Inferior parietal cortex (tissue), 1 donor: ENCODE results near the gene LMF2.

Experiments
- DNase-seq: peaks from one replicate; pipeline ENCODE4 v3.0.0-alpha.2; 2016; ENCODE audit errors: extremely low spot score

LMF2 gene

DNA sequence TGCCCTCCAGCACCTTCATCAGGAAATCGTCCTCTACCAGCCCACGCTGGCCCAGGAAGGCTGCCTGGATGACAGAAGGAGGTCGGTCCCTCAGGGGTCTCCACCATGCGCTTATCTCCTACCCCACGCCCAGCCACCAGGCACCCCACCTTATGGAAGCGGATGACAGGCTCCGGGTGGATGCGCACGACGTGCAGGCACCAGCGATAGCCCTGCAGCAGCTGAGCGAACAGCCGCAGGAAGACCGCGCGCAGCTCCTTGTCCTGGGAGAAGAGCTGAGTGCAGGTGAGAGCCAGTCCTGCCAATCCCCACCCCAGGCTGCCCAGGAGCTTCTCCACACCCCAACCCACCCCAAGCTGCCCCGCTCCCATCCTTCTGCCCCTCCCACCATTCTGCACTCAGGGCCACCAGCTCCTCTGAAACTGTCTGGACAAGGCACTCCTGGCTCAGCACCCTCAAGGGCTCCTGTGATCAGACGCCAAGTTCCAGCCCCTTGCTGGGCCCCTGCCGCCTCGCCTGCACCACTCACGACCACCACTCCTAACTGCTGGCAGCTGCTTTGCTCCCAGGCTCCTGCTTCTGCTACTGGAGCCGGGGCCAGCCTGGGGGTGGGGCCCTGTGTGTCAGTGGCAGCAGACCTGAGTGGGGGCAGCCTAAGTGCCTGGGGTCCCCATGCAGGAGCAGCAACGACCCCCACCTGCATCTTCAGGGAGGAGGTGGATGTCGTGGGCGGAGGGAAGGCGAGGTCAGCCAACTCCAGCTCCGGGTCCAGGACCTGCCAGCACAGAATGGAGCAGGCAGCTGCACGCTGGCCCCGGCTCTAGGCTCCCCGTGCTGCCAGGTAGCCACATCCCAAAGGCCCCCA is 42.2 kb downstream of the LMF2 start:
- DNase-seq = no peak

DNA sequence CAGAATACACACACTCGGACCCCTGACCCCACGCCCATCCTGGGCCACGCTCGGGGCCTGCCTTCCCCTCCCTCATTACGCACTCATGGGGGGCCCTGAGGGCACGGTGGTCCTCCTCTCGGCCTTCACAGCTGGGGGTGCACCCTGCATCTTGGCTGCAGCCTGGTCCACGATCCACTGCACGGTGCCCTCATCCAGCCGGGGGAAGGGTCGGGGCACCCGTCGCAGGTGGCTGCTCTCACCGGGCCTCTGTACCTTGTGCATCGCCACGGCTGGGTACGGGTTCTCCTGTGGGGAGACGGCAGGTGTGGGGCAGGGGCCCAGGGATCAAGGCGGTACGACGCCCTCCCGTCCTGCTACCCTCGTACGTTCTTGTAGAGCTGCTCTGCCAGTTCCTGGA is 43.1 kb downstream of the LMF2 start:
- DNase-seq = no peak

DNA sequence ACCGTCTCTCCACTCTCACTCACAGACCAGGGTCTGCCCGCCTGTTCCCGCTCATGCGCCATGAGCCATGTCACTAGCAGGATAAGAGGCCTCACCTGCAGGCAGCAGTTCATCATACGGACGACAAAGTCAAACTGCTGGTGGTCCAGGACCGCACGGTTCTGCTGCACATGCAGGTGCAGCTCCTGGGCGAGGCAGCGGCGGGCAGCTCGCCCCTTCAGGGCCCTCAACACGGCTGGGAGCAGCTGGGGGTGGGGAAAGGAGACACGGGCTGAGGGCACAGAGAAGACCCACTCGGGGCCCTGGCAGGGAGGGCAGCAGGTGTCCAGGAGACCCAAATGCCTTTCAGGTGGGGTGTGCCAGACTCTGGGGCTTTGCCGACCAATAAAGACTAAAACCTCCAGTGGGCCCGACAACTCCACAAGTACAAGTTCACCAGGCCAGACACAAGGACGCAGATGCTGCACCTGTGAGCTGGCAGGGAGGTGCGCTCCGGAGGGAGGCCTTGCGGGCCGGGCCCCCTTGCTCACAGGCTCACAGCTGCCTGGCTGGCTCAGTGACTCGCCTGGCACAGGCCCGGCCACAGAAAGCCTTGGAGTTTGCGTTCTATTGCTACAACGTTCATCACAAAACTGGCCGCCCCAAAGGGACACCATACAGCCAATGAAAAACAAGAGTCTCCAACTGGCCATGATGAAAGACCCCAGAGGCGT is 44.2 kb downstream of the LMF2 start:
- no peak for DNase-seq

DNA sequence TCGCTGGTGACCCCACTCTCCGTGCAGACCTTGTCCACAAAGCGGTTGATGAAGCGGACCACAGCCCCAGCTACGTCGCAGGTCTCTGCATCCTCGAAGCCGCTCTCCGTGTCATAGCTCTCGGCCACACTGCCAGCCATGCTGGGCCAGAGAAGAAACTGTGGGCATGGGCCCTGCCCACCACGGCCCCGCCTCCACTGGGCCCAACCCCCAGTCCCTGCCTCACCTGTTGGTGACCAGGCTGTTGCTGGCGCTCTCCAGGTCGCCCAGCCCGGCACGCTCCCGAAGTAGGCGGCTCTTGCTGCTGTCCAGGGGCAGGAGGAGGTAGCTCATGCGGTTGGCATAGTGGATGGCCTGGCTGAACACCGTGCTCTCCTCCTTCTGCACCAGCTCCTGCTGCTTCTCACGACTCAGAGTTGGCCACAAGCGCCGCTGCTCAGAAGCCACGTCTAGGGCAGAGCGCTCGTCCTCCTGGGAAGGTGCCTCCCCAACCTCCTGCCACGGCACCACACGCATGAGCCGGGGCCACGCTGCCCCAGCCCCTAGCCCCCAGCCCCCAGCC is 45.4 kb downstream of the LMF2 start:
- DNase-seq = no peak

DNA sequence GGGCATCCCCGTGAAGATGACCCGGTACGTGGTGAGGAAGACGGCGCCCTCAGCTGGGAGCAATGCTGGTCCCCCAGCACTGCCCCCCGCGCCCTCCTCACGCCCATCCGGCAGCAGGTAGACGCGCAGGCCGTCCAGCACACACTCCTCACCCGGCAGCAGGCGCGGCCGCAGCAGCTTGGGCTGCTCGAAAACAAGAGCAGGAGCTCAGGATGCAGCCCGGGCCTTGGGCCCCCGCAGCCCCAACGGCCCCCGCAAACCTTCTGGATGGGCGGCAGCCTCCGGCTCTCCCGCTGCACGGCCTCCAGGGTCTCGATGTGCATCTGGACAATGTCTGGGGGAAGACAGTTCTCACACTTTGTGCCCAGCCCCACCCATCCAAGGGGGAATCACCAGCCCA is 46.0 kb downstream of the LMF2 start:
- DNase-seq = no peak

DNA sequence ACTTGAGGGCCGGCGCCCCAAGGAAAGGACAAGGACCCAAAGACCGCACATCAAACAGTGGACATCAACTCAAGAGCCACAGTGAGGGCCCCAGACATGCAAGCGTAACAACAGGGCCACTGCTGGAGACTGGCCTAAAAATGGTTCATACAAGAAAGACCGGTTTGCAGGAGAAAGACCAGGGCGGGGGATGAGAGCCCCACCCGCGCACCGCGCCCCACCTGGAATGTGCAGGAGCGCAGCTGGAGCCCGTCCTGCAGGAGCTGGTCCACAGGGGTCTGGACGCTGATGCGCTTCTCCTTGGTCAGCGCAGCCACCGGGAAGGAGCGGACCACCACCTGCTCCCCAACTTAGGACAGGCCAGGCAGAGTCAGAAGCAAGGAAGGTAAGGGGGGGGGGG is 46.6 kb downstream of the LMF2 start:
- no peak for DNase-seq

DNA sequence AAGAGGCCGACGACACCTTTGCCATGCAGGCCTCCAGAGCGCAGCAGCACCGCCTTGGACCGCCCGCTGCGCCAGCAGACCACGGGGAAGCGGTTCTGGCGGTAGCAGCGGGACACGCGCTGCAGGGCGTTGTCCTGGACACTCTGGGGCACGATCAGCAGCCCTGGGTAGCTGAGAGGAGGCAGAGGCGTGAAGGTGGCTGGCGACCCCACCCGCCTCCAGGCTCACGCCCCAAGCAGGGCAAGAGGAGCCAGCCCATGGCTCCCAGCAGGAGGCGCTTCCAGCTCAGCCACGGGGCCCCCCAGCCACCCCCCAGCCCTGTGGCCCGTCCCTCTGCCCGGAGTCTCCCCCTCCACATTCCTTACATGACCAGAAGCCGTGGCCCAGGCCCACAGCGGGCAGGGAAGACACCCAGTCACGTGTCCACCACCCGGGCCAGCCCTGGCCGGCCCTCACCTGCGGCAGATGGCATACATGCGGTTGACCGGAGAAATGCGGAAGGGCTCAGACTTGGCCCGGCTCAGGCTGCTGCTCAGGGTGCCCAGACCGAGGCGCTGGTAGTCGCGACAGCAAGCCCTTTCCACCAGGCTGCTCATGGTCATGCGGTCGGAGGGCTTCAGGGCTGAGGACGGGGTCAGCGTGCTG is 47.9 kb downstream of the LMF2 start:
- no peak for DNase-seq

DNA sequence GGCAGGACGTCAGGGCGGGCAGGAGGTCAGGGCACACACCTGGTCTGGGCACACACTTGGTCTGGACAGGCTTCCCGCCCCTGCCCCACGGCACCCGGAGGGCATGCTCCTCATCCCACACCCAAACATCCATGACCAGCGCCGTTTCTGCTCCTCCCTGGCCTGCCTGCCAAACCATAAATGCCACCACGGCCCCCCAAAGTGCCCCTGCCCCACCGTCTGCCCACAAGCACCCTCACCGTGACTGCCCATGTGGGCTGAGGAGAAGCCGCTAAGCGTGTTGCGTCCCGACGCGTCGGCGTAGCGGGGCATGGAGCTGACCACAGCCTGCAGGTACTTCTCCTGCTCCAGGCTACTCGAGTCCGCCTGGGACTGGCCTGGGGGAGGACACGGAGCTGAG is 48.5 kb downstream of the LMF2 start:
- no peak for DNase-seq

DNA sequence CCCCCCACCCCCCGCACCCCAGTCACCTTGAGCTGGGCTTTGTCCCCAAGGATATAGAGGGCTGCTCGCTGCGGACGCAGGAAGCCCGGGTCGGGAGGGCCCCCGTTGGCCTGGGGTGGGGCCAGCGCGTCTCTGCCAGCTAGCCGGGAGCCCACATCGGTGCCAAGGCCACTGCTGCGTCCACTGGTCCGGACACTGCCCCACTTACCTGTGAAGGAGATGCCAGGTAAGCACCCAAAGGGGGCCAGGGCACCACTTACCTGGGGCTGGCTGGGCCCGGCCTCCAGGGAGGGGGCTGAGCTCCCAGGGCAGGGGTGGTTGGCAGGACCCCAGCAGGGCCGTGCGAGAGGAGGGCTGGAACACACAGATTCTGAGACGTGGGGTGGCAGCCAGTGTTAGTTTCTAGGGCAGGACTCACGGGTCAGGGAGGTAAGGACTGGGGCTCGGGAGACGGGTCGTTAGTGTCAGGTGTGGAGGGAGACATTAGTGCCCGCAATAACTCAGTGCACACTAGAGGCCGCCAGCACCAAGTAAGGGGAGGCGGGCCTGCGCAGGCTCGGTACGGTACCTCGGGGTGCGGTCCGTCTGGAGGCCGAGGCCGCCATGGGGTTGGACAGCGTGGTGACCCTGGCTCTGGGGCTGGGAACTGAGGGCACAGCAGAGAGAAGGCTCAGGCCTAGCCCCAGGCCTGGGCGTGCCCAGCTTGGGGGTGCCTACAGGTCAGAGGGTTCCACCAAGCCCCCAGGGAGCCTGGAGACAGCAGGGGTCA is 50.9 kb downstream of the LMF2 start:
- no peak for DNase-seq

DNA sequence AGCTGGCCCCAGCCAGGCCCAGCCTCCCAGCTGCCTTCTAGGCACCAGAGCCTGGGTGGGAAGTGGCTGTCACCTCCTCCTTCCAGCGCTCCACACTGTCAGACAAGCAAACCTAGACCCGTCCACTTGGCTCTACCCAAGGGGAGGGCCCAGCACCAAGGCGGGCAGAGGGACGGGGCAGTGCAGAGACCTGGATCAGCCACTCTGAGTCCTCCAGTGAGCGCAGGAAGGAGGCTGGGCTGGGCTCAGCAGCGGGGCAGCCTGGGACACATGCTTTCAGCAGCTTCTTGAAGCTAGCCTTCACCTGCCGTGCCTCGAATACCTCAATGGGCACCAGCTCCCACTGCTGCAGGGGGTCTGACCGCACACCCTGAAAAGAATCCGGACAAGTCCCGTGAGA is 51.5 kb downstream of the LMF2 start:
- DNase-seq = no peak

DNA sequence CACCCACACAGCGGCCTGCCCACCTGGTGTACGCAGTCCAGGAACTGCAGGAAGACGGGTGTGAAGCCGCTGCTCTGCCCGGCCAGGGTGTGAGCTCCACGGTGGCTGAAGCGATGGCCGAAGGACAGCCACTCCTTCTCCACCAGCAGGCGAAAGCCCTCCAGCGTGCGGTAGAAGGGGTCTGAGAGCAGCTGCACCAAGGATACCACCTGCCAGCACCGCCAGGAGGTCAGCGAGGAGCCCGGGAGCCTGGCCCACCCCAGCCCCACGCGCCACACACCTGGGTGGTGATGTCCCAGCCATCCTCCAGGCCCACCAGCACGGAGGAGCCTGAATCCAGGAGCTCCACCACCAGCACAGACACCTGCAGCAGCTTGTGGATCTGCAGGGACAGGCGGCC is 52.3 kb downstream of the LMF2 start:
- no peak for DNase-seq

DNA sequence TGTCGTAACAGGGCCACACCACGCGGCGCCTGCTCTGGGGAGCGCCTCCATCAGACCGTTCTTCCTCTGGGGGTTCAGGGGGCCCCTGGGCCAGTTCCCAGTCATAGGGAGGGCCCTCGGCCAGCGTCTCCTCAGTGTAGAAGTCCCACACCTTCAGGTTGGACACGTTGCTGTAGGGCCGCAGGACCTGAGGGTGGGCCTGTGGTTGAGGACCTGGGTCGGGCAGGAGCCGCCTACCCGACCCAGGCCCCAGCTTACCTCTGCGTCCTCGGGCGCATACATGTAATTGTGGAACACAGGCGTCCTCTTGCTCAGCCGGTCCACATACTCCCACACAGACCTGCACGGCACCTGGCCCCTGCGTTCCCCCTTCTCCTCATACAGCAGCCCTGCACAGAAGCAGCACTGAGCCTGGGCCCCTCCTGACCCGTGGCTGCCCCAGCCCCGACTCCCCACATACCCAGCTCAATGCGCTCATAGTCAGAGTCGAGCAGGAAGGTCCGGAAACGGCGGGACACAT is 52.9 kb downstream of the LMF2 start:
- DNase-seq = no peak
